Caco-2 (cell line): ENCODE results near the gene DIS3L2. TPM values are rescaled to one million over a fixed set of nuclear protein-coding genes. Genes with fewer than 3 reads are reported as not detected.

Experiments
- BruUV-seq: library from RNA; stranded (reverse); fragments of 400-500 nt; replicated peaks from 2 replicates; lab custom pipeline; 2021; lab: Mats Ljungman, UMichigan
- CTCF ChIA-PET: fragments of 300-600 bp; sonication (Branson Sonifier 250); formaldehyde crosslinking; loops from one replicate; lab custom pipeline; 2022; ENCODE audit warnings: antibody characterized with exemption; lab: Charles Lee
- POLR2A ChIA-PET: fragments of 300-600 bp; sonication (Branson Sonifier 250); formaldehyde crosslinking; loops from one replicate; lab custom pipeline; 2022; ENCODE audit warnings: antibody characterized with exemption; lab: Charles Lee
- DNase-seq, 2 experiments: peaks; one replicate each; pipeline versions ENCODE4 v3.0.0 to v3.0.0-alpha.2; 2020 to 2022
- H3K27me3 ChIP-seq: replicated peaks from 2 replicates; pipeline ENCODE4 v1.6.0; 2011; ENCODE audit warnings: low read length; ENCODE audit not compliant: control insufficient read depth, insufficient read depth
- H3K36me3 ChIP-seq: 2 replicates; pipeline ENCODE4 v1.5.1; 2011; ENCODE audit warnings: low read length; ENCODE audit not compliant: control insufficient read depth, insufficient read depth
- H3K4me1 ChIP-seq: fragments of 250-450 bp; sonication (Bioruptor Pico); 2 replicates; pipeline ENCODE4 v1.5.1; 2020; ENCODE audit warnings: mild to moderate bottlenecking
- H3K4me3 ChIP-seq: 2 replicates; pipeline ENCODE4 v1.5.1; 2011; ENCODE audit warnings: low read depth, mild to moderate bottlenecking, control low read depth, low read length
- H3K9me3 ChIP-seq: fragments of 250-450 bp; sonication (Bioruptor Pico); 2 replicates; pipeline ENCODE4 v1.5.1; 2020; ENCODE audit warnings: mild to moderate bottlenecking, moderate library complexity
- H3K27ac Mint-ChIP-seq: one replicate; pipeline ENCODE4 v1.8.0; 2022; ENCODE audit warnings: mixed read lengths; ENCODE audit not compliant: unreplicated experiment
- H3K27me3 Mint-ChIP-seq: one replicate; pipeline ENCODE4 v1.8.0; 2022; ENCODE audit warnings: mixed read lengths; ENCODE audit not compliant: insufficient read depth, unreplicated experiment
- H3K36me3 Mint-ChIP-seq: one replicate; pipeline ENCODE4 v1.8.0; 2022; ENCODE audit warnings: mild to moderate bottlenecking, mixed read lengths; ENCODE audit not compliant: insufficient read depth, unreplicated experiment
- H3K4me1 Mint-ChIP-seq: one replicate; pipeline ENCODE4 v1.8.0; 2022; ENCODE audit warnings: low read depth, mixed read lengths; ENCODE audit not compliant: unreplicated experiment
- H3K4me3 Mint-ChIP-seq: one replicate; pipeline ENCODE4 v1.8.0; 2022; ENCODE audit warnings: mild to moderate bottlenecking, moderate library complexity, mixed read lengths; ENCODE audit not compliant: unreplicated experiment
- H3K9me3 Mint-ChIP-seq: one replicate; pipeline ENCODE4 v1.8.0; 2022; ENCODE audit warnings: mixed read lengths; ENCODE audit not compliant: unreplicated experiment
- intact Hi-C: fragments of 100-400 bp; cut with micrococcal nuclease; formaldehyde crosslinking; loops from one replicate; pipeline ENCODE4 v1.10.0; 2022; ENCODE audit not compliant: unreplicated experiment
- total RNA-seq: library from RNA; stranded (reverse); gene quantifications from 2 replicates; pipeline ENCODE4 v1.2.3, GENCODE V29; 2022
- TF ChIP-seq, protein P1 (sequence below), 2 experiments: fragments of 200-600 bp in 1 of 2; IDR thresholded peaks; 1 replicate in 1 of 2; 2 replicates in 1 of 2; pipeline versions ENCODE4 v1.5.1 to v1.8.0; 2011 to 2022; ENCODE audit warnings: antibody characterized with exemption in 1 of 2, control low read depth in 1 of 2, inconsistent platforms in 1 of 2, low read depth in 1 of 2, low read length in 1 of 2, mild to moderate bottlenecking in 1 of 2, moderate library complexity in 1 of 2; ENCODE audit not compliant: insufficient read depth in 1 of 2, severe bottlenecking in 1 of 2, unreplicated experiment in 1 of 2

The DIS3L2 gene
- total RNA-seq, 1 experiment from 2014 or later, result 15.5 TPM

DNA sequence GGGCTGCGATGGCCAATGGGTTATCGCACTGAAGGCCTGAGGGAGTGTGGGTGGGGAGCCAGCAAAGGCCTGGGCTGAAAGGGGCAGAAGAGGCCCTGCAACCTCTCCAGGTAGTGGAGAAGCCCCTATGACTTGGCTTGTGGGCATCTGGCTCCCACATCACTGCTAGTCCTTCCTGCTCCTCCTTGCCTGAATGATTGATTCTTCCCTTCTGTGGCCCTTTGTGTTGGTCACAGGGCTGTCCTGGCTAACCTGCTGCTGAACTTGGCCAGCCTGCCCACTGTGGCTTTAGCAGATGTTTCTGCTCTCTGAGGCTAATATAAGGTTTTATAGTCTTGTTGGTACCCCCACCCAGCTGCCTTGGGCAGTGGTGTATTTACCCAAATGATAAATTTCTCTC is 280.8 kb downstream of the DIS3L2 start:
- CTCF ChIA-PET, result no interaction called here

DNA sequence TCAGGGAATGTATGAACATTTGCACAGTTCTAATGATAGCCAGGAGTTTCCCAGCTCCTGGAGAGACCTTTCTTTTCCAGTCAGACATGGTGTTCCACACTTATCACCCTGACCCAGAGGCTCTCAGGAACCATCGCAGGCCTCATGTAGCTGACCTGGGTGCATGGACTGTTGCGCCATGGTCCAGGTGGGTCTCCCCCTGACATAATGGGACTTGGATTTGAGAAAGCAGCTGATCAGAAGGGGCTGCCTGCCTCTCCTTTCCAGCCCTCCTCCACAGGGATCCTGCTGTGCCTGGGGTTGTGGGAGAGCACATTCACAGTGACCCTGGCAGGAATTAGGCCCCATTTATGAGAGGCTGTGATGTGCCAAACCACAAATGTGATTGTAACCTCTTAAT is 283.6 kb downstream of the DIS3L2 start:
- no peak overlapping the region for H3K4me3 ChIP-seq
- TF ChIP-seq, protein P1, sequence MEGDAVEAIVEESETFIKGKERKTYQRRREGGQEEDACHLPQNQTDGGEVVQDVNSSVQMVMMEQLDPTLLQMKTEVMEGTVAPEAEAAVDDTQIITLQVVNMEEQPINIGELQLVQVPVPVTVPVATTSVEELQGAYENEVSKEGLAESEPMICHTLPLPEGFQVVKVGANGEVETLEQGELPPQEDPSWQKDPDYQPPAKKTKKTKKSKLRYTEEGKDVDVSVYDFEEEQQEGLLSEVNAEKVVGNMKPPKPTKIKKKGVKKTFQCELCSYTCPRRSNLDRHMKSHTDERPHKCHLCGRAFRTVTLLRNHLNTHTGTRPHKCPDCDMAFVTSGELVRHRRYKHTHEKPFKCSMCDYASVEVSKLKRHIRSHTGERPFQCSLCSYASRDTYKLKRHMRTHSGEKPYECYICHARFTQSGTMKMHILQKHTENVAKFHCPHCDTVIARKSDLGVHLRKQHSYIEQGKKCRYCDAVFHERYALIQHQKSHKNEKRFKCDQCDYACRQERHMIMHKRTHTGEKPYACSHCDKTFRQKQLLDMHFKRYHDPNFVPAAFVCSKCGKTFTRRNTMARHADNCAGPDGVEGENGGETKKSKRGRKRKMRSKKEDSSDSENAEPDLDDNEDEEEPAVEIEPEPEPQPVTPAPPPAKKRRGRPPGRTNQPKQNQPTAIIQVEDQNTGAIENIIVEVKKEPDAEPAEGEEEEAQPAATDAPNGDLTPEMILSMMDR (IDR thresholded peaks at IDR 0.05; ENCODE audit: insufficient read depth in 1 of 2, low read depth in 1 of 2, low read length in 1 of 2, severe bottlenecking in 1 of 2, unreplicated experiment in 1 of 2), result no peak
- intact Hi-C loops, result no loop called here
- Mint-ChIP-seq H3K4me3 (no peak overlapping the region), H3K4me1 (no peaks in the 10 kb centered on the region), H3K27me3 (no peaks in the 10 kb centered on the region), H3K27ac (no peak overlapping the region), H3K36me3 (no peaks in the 10 kb centered on the region), H3K9me3 (no peaks in the 10 kb centered on the region)
- no peaks in the 10 kb centered on the region for H3K27me3 ChIP-seq
- POLR2A ChIA-PET, result no interaction called here
- H3K36me3 ChIP-seq, result no peaks in the 10 kb centered on the region
- CTCF ChIA-PET, result no interaction called here
- no peaks in the 10 kb centered on the region for H3K4me1 ChIP-seq
- no TSS peak for BruUV-seq
- no peaks in the 10 kb centered on the region for H3K9me3 ChIP-seq
- DNase-seq, result no peak

More for the DNA sequence above, 280.8 kb downstream of the DIS3L2 start:
- no TSS peak for BruUV-seq
- H3K36me3 ChIP-seq, result no peaks in the 10 kb centered on the region
- TF ChIP-seq, protein P1 (IDR thresholded peaks at IDR 0.05; ENCODE audit: insufficient read depth in 1 of 2, low read depth in 1 of 2, low read length in 1 of 2, severe bottlenecking in 1 of 2, unreplicated experiment in 1 of 2), result no peak
- no peak overlapping the region for H3K4me3 Mint-ChIP-seq
- H3K9me3 Mint-ChIP-seq, result no peaks in the 10 kb centered on the region
- no peaks in the 10 kb centered on the region for H3K27me3 Mint-ChIP-seq
- DNase-seq, result no peak
- intact Hi-C loops, result no loop called here
- H3K27ac Mint-ChIP-seq, result no peak overlapping the region
- peaks cover 4% of the 10 kb centered on the region for H3K4me1 ChIP-seq
- no peaks in the 10 kb centered on the region for H3K27me3 ChIP-seq
- H3K4me1 Mint-ChIP-seq, result peaks cover 10% of the 10 kb centered on the region
- peaks cover 6% of the 10 kb centered on the region for H3K36me3 Mint-ChIP-seq
- POLR2A ChIA-PET, result no interaction called here
- no peaks in the 10 kb centered on the region for H3K9me3 ChIP-seq
- H3K4me3 ChIP-seq, result no peak overlapping the region

GRCh38 chr2:232246245-232246644 is 284.7 kb downstream of the DIS3L2 start:
- Mint-ChIP-seq H3K27ac (no peak overlapping the region), H3K27me3 (no peaks in the 10 kb centered on the region), H3K36me3 (no peaks in the 10 kb centered on the region), H3K4me1 (no peaks in the 10 kb centered on the region), H3K9me3 (no peaks in the 10 kb centered on the region), H3K4me3 (no peak overlapping the region)
- Histone ChIP-seq H3K4me3 (no peak overlapping the region), H3K9me3 (no peaks in the 10 kb centered on the region), H3K4me1 (no peaks in the 10 kb centered on the region), H3K36me3 (no peaks in the 10 kb centered on the region), H3K27me3 (no peaks in the 10 kb centered on the region)
- no peak for DNase-seq
- TF ChIP-seq, protein P1 (IDR thresholded peaks at IDR 0.05; ENCODE audit: insufficient read depth in 1 of 2, low read depth in 1 of 2, low read length in 1 of 2, severe bottlenecking in 1 of 2, unreplicated experiment in 1 of 2), result no peak
- POLR2A ChIA-PET, result no interaction called here
- CTCF ChIA-PET, result no interaction called here
- intact Hi-C loops, result no loop called here
- no TSS peak for BruUV-seq
